ENCODE measurements around the gene FBXL16. TPM values are rescaled to one million over a fixed set of nuclear protein-coding genes. Genes with fewer than 3 reads are reported as not detected.

FBXL16 gene
- total RNA-seq, 1 donor from 2014 or later = 85.1 TPM

DNA sequence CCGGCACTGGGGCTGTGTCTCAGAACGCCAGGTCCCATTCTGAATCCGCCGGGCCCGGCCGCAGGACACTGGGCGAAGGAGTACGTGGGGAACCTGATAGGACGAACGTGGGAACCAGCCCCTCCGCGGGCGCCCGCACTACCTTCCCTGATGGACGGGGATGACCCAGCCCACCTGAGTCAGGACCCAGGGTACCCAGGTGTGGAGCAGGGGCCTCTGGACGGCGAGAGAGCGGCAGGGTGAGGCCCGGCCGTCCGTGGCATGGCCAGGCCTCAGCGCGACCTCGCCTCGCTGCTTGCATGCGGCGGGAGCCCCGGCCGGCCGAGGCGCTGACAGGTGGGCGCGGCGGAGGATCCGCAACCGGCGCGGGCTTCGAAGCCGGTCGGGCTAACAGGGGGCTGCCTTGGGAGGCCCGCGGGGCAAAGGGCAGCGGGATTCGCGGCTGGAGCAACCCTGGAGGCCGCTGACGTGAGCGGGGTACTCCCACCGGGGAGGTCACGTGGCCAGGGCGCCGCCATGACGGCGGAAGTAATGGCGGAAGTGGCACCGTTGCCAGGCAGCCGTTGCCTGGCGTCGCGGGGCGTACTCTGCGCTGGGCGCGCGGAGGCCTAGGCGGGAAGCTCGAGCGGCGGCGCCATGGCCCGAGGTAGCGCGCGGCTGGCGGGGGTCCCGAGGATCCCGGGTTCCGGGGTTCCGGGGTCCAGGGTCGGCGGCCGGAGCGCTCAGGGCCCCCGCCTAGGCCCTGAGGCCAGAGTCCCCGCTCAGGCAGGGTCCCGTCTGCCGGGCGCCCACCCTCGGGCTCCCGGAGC lies 56.6 kb downstream of the FBXL16 start, which contains the start of gene WDR90:
WDR90 (plus strand) TSS at position 585 of the 809 bp plus-strand sequence; CDS start at position 637, 52 bp downstream.
- Mint-ChIP-seq H3K4me3 (ENCODE audit: unreplicated experiment) (peak within 1 kb of the TSS; percentile 75), H3K27me3 (ENCODE audit: unreplicated experiment) (no peaks in the 10 kb centered on the region), H3K36me3 (ENCODE audit: unreplicated experiment) (no peaks in the 10 kb centered on the region), H3K27ac (ENCODE audit: unreplicated experiment) (no peak within 1 kb of the TSS), H3K9me3 (ENCODE audit: unreplicated experiment) (peaks cover 2% of the 10 kb centered on the region), H3K4me1 (ENCODE audit: low read depth, unreplicated experiment) (no peaks in the 10 kb centered on the region)
- TF ChIP-seq, protein P1, sequence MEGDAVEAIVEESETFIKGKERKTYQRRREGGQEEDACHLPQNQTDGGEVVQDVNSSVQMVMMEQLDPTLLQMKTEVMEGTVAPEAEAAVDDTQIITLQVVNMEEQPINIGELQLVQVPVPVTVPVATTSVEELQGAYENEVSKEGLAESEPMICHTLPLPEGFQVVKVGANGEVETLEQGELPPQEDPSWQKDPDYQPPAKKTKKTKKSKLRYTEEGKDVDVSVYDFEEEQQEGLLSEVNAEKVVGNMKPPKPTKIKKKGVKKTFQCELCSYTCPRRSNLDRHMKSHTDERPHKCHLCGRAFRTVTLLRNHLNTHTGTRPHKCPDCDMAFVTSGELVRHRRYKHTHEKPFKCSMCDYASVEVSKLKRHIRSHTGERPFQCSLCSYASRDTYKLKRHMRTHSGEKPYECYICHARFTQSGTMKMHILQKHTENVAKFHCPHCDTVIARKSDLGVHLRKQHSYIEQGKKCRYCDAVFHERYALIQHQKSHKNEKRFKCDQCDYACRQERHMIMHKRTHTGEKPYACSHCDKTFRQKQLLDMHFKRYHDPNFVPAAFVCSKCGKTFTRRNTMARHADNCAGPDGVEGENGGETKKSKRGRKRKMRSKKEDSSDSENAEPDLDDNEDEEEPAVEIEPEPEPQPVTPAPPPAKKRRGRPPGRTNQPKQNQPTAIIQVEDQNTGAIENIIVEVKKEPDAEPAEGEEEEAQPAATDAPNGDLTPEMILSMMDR (IDR thresholded peaks at IDR 0.05; ENCODE audit: partially characterized antibody, unreplicated experiment) = no peak
- DNase-seq = peak; percentile 95

DNA sequence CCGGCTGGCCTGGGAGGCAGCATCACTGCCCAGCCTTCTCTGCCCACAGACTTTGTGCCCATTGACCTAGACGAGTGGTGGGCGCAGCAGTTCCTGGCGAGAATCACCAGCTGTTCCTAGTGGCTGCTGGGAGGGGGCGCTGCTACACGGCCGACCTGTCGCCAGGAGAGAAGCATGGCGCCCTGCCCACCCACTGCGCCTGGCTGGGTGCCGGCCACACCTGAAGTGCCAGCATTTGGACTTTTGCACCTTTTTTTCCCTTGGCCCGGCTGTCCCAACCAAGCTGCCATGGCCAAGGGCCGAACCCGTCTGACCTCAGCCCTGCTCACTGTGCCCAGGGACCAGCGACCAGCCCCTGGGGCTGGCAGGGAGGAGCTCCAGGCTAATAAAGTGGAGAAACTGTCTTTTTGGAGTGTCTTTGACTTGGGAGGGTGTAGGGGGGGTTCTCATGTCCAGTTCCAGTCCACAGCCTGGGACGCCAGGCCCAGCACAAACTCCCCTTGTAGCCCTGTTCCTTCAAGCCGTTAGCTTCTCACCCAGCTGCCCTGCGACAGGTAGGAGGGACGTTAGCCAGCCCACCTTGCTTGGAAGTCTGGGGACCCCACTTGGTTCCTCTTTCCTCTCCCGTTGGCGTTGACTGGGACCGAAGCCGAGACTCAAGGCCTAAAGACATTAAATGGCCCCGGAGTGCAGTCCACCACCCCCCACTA lies 57.4 kb downstream of the FBXL16 start:
- no peak for DNase-seq

DNA sequence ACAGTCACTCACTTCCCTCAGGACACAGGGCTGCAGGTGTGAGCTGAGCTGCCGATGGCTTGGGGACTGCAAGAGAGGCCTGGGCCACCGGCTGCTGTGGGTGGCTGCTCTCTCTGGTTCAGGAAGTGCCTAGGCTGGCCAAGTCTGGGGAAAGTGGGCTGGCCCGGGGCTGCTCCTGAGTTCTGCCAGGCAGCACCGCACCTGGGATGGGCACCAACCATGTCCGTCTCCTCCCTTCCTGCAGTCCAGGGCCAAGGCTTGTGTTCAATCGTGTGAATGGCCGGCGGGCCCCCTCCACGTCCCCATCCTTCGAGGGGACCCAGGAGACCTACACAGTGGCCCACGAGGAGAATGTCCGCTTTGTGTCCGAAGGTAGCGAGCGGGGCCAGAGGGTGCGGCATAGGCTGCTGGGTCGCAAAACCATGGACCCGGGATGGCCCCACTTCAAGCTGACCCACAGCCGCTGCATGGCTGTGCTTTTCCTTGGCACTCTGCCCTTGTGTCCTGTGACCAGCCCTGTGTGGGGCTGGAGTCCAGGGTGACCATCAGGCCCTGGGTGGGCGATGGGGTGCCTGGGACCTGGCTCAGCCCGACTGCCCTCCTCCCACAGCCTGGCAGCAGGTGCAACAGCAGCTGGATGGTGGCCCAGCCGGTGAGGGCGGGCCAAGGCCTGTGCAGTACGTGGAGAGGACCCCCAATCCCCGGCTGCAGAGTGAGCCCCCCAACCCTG lies 58.3 kb downstream of the FBXL16 start:
- DNase-seq = no peak
- Mint-ChIP-seq H3K9me3 (ENCODE audit: unreplicated experiment) (peaks cover 3% of the 10 kb centered on the region), H3K27me3 (ENCODE audit: unreplicated experiment) (no peaks in the 10 kb centered on the region), H3K27ac (ENCODE audit: unreplicated experiment) (no peak overlapping the region), H3K4me3 (ENCODE audit: unreplicated experiment) (no peak overlapping the region), H3K4me1 (ENCODE audit: low read depth, unreplicated experiment) (no peaks in the 10 kb centered on the region), H3K36me3 (ENCODE audit: unreplicated experiment) (no peaks in the 10 kb centered on the region)
- TF ChIP-seq, protein P1 (IDR thresholded peaks at IDR 0.05; ENCODE audit: partially characterized antibody, unreplicated experiment) = no peak

More for the DNA sequence above, 57.4 kb downstream of the FBXL16 start:
- TF ChIP-seq, protein P1 (IDR thresholded peaks at IDR 0.05; ENCODE audit: partially characterized antibody, unreplicated experiment) = no peak
- H3K27ac Mint-ChIP-seq (ENCODE audit: unreplicated experiment) = no peak overlapping the region
- H3K4me3 Mint-ChIP-seq (ENCODE audit: unreplicated experiment) = peak overlapping the region; percentile 75
- H3K9me3 Mint-ChIP-seq (ENCODE audit: unreplicated experiment) = peaks cover 3% of the 10 kb centered on the region
- no peaks in the 10 kb centered on the region for H3K4me1 Mint-ChIP-seq (ENCODE audit: low read depth, unreplicated experiment)
- no peaks in the 10 kb centered on the region for H3K36me3 Mint-ChIP-seq (ENCODE audit: unreplicated experiment)
- no peaks in the 10 kb centered on the region for H3K27me3 Mint-ChIP-seq (ENCODE audit: unreplicated experiment)

DNA sequence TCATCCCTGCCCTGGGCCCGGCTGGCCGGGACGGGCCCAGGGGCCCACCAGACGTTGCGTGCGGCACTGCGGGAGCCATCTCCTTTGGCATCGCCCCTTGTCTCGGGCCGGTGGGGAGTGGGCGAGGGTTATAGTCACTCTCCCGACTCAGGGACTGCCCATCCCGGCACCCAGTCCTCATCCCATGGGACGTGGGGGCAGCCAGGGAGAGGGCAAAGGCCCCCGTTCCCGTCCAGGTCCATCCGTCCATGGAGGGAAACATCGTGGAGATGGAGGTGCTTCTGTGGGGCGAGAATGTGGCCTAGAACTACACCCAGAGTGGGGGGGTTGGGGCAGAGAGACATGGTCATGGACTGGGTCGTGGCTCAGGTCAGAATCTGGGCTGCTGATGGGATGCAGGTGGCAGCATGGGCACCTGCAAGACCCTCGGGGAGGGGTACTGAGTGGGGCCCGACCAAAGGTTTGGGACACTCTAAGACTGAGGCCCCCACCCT lies 58.9 kb downstream of the FBXL16 start:
- peaks cover 3% of the 10 kb centered on the region for H3K9me3 Mint-ChIP-seq (ENCODE audit: unreplicated experiment)
- TF ChIP-seq, protein P1 (IDR thresholded peaks at IDR 0.05; ENCODE audit: partially characterized antibody, unreplicated experiment) = no peak
- no peak for DNase-seq
- H3K27ac Mint-ChIP-seq (ENCODE audit: unreplicated experiment) = no peak overlapping the region
- H3K27me3 Mint-ChIP-seq (ENCODE audit: unreplicated experiment) = no peaks in the 10 kb centered on the region
- H3K4me3 Mint-ChIP-seq (ENCODE audit: unreplicated experiment) = no peak overlapping the region
- no peaks in the 10 kb centered on the region for H3K36me3 Mint-ChIP-seq (ENCODE audit: unreplicated experiment)
- no peaks in the 10 kb centered on the region for H3K4me1 Mint-ChIP-seq (ENCODE audit: low read depth, unreplicated experiment)
